ENCODE measurements around the gene PCNX2. TPM values are rescaled to one million over a fixed set of nuclear protein-coding genes. Genes with fewer than 3 reads are reported as not detected.
A peak's percentile ranks its signal among the peaks of the same experiment; 100 is the strongest.

Gene PCNX2
- total RNA-seq, 1 experiment from 2014 or later, result 50.8 TPM

DNA sequence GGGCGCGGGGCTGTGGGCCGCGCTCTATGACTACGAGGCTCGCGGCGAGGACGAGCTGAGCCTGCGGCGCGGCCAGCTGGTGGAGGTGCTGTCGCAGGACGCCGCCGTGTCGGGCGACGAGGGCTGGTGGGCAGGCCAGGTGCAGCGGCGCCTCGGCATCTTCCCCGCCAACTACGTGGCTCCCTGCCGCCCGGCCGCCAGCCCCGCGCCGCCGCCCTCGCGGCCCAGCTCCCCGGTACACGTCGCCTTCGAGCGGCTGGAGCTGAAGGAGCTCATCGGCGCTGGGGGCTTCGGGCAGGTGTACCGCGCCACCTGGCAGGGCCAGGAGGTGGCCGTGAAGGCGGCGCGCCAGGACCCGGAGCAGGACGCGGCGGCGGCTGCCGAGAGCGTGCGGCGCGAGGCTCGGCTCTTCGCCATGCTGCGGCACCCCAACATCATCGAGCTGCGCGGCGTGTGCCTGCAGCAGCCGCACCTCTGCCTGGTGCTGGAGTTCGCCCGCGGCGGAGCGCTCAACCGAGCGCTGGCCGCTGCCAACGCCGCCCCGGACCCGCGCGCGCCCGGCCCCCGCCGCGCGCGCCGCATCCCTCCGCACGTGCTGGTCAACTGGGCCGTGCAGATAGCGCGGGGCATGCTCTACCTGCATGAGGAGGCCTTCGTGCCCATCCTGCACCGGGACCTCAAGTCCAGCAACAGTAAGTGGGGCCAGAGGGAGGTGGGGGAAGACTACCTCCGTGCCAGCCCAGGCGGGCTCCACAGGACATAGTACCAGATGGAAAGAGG is 32.8 kb upstream of the PCNX2 start (continued):
- TF ChIP-seq, protein P1, sequence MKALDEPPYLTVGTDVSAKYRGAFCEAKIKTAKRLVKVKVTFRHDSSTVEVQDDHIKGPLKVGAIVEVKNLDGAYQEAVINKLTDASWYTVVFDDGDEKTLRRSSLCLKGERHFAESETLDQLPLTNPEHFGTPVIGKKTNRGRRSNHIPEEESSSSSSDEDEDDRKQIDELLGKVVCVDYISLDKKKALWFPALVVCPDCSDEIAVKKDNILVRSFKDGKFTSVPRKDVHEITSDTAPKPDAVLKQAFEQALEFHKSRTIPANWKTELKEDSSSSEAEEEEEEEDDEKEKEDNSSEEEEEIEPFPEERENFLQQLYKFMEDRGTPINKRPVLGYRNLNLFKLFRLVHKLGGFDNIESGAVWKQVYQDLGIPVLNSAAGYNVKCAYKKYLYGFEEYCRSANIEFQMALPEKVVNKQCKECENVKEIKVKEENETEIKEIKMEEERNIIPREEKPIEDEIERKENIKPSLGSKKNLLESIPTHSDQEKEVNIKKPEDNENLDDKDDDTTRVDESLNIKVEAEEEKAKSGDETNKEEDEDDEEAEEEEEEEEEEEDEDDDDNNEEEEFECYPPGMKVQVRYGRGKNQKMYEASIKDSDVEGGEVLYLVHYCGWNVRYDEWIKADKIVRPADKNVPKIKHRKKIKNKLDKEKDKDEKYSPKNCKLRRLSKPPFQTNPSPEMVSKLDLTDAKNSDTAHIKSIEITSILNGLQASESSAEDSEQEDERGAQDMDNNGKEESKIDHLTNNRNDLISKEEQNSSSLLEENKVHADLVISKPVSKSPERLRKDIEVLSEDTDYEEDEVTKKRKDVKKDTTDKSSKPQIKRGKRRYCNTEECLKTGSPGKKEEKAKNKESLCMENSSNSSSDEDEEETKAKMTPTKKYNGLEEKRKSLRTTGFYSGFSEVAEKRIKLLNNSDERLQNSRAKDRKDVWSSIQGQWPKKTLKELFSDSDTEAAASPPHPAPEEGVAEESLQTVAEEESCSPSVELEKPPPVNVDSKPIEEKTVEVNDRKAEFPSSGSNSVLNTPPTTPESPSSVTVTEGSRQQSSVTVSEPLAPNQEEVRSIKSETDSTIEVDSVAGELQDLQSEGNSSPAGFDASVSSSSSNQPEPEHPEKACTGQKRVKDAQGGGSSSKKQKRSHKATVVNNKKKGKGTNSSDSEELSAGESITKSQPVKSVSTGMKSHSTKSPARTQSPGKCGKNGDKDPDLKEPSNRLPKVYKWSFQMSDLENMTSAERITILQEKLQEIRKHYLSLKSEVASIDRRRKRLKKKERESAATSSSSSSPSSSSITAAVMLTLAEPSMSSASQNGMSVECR (CRISPR knock-in tag; IDR thresholded peaks at IDR 0.05; ENCODE audit: borderline replicate concordance), result peak; percentile 87
- peak; percentile 97 for TF ChIP-seq TP53 (CRISPR knock-in tag; IDR thresholded peaks at IDR 0.05)
- TF ChIP-seq, protein P2, sequence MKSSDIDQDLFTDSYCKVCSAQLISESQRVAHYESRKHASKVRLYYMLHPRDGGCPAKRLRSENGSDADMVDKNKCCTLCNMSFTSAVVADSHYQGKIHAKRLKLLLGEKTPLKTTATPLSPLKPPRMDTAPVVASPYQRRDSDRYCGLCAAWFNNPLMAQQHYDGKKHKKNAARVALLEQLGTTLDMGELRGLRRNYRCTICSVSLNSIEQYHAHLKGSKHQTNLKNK (CRISPR knock-in tag; IDR thresholded peaks at IDR 0.05), result no peak
- TF ChIP-seq, protein P3, sequence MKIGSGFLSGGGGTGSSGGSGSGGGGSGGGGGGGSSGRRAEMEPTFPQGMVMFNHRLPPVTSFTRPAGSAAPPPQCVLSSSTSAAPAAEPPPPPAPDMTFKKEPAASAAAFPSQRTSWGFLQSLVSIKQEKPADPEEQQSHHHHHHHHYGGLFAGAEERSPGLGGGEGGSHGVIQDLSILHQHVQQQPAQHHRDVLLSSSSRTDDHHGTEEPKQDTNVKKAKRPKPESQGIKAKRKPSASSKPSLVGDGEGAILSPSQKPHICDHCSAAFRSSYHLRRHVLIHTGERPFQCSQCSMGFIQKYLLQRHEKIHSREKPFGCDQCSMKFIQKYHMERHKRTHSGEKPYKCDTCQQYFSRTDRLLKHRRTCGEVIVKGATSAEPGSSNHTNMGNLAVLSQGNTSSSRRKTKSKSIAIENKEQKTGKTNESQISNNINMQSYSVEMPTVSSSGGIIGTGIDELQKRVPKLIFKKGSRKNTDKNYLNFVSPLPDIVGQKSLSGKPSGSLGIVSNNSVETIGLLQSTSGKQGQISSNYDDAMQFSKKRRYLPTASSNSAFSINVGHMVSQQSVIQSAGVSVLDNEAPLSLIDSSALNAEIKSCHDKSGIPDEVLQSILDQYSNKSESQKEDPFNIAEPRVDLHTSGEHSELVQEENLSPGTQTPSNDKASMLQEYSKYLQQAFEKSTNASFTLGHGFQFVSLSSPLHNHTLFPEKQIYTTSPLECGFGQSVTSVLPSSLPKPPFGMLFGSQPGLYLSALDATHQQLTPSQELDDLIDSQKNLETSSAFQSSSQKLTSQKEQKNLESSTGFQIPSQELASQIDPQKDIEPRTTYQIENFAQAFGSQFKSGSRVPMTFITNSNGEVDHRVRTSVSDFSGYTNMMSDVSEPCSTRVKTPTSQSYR (CRISPR knock-in tag; IDR thresholded peaks at IDR 0.05), result 0 out of 2 replicates have a peak, but pooled peaks have one; percentile 53
- TF ChIP-seq, protein P4, sequence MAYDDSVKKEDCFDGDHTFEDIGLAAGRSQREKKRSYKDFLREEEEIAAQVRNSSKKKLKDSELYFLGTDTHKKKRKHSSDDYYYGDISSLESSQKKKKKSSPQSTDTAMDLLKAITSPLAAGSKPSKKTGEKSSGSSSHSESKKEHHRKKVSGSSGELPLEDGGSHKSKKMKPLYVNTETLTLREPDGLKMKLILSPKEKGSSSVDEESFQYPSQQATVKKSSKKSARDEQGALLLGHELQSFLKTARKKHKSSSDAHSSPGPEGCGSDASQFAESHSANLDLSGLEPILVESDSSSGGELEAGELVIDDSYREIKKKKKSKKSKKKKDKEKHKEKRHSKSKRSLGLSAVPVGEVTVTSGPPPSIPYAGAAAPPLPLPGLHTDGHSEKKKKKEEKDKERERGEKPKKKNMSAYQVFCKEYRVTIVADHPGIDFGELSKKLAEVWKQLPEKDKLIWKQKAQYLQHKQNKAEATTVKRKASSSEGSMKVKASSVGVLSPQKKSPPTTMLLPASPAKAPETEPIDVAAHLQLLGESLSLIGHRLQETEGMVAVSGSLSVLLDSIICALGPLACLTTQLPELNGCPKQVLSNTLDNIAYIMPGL (CRISPR knock-in tag; IDR thresholded peaks at IDR 0.05), result peak; percentile 87; the same call in 1 of the 2 replicates
- TF ChIP-seq NR1H2 (CRISPR knock-in tag; IDR thresholded peaks at IDR 0.05), result peak; percentile 74; the same call in 1 of the 2 replicates
- TF ChIP-seq, protein P5, sequence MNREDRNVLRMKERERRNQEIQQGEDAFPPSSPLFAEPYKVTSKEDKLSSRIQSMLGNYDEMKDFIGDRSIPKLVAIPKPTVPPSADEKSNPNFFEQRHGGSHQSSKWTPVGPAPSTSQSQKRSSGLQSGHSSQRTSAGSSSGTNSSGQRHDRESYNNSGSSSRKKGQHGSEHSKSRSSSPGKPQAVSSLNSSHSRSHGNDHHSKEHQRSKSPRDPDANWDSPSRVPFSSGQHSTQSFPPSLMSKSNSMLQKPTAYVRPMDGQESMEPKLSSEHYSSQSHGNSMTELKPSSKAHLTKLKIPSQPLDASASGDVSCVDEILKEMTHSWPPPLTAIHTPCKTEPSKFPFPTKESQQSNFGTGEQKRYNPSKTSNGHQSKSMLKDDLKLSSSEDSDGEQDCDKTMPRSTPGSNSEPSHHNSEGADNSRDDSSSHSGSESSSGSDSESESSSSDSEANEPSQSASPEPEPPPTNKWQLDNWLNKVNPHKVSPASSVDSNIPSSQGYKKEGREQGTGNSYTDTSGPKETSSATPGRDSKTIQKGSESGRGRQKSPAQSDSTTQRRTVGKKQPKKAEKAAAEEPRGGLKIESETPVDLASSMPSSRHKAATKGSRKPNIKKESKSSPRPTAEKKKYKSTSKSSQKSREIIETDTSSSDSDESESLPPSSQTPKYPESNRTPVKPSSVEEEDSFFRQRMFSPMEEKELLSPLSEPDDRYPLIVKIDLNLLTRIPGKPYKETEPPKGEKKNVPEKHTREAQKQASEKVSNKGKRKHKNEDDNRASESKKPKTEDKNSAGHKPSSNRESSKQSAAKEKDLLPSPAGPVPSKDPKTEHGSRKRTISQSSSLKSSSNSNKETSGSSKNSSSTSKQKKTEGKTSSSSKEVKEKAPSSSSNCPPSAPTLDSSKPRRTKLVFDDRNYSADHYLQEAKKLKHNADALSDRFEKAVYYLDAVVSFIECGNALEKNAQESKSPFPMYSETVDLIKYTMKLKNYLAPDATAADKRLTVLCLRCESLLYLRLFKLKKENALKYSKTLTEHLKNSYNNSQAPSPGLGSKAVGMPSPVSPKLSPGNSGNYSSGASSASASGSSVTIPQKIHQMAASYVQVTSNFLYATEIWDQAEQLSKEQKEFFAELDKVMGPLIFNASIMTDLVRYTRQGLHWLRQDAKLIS (CRISPR knock-in tag; IDR thresholded peaks at IDR 0.05; ENCODE audit: borderline replicate concordance), result no peak

DNA sequence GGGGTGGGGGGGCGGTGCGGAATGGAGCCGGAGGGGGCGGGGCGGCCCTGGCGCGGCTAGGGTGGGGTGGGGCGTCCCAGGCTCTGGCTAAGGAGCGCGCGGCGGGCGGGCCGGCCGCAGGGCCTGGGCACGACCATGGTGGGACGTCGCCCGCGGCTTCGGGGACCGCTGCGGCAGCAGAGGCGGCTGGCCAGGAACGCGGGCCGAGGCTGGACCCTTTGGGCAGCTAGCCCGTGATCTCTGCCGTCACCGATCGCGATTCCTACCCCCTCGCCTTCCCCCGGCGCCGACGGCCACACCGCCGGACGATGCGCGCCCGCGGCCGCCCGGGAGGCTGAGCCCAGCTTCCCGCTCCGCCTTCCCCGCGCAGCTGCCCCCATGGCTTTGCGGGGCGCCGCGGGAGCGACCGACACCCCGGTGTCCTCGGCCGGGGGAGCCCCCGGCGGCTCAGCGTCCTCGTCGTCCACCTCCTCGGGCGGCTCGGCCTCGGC is 32.2 kb upstream of the PCNX2 start, which contains the start of gene MAP3K21:
Gene MAP3K21, plus strand, starts transcription at position 74 of the 491 bp plus-strand sequence. Its CDS starts 305 bp downstream, at position 379.
- H3K4me1 Mint-ChIP-seq, result peaks cover 36% of the 10 kb centered on the region
- H3K27ac Mint-ChIP-seq, result no peak within 1 kb of the TSS
- TF ChIP-seq GTF2I (CRISPR knock-in tag; conservative IDR thresholded peaks at IDR 0.05), result no peak
- no peak for TF ChIP-seq ZNF219 (CRISPR knock-in tag; IDR thresholded peaks at IDR 0.05; ENCODE audit: borderline replicate concordance)
- TF ChIP-seq, protein P6, sequence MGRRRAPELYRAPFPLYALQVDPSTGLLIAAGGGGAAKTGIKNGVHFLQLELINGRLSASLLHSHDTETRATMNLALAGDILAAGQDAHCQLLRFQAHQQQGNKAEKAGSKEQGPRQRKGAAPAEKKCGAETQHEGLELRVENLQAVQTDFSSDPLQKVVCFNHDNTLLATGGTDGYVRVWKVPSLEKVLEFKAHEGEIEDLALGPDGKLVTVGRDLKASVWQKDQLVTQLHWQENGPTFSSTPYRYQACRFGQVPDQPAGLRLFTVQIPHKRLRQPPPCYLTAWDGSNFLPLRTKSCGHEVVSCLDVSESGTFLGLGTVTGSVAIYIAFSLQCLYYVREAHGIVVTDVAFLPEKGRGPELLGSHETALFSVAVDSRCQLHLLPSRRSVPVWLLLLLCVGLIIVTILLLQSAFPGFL (CRISPR knock-in tag; IDR thresholded peaks at IDR 0.05; ENCODE audit: borderline replicate concordance), result no peak
- TF ChIP-seq ZNF317 (CRISPR knock-in tag; IDR thresholded peaks at IDR 0.05; ENCODE audit: borderline replicate concordance, low read depth), result no peak
- TF ChIP-seq CBFB (CRISPR knock-in tag; IDR thresholded peaks at IDR 0.05; ENCODE audit: low read depth), result no peak
- no peak for TF ChIP-seq JAZF1 (CRISPR knock-in tag; IDR thresholded peaks at IDR 0.05)
- TF ChIP-seq, protein P3 (CRISPR knock-in tag; IDR thresholded peaks at IDR 0.05), result no peak
- 0 out of 2 replicates have a peak, but pooled peaks have one; percentile 8 for TF ChIP-seq NR2C2 (CRISPR knock-in tag; IDR thresholded peaks at IDR 0.05)
- TF ChIP-seq ZNF396 (CRISPR knock-in tag; IDR thresholded peaks at IDR 0.05; ENCODE audit: borderline replicate concordance), result no peak

More for the DNA sequence above, 32.2 kb upstream of the PCNX2 start, which contains the start of gene MAP3K21:
- ATAC-seq (peak; percentile 43), DNase-seq (ENCODE audit: low spot score) (no peak)
- H3K36me3 Mint-ChIP-seq, result 0 out of 2 replicates have a peak, but pooled peaks cover 3% of the 10 kb centered on the region
- peaks cover 26% of the 10 kb centered on the region for H3K27me3 Mint-ChIP-seq (ENCODE audit: low read depth)
- POLR2A ChIA-PET, result interaction anchor here (1.4 to 1.7 kb wide), 2 partner anchors 13 to 33 kb away, joined by 5 to 6 read pairs; no protein-coding TSS in a partner anchor
- H3K4me3 Mint-ChIP-seq, result peak within 1 kb of the TSS; percentile 78
- H3K9me3 Mint-ChIP-seq, result peaks cover 4% of the 10 kb centered on the region
- CTCF ChIA-PET, result interaction anchor here (0.6 kb wide), 1 partner anchor 92 kb away, joined by 5 read pairs; no protein-coding TSS in a partner anchor

Data from WTC11 (cell line).